HG03469 (cell line): ENCODE data around the gene NPAS2.

Experiments
- ATAC-seq: cut with Tn5 transposase; IDR thresholded peaks from one replicate; pipeline ENCODE4 v1.9.1; 2021; ENCODE audit warnings: mild to moderate bottlenecking, moderate library complexity, moderate number of reproducible peaks; ENCODE audit not compliant: unreplicated experiment

The NPAS2 gene

GRCh38 chr2:100853909-100854810 is 34.2 kb downstream of the NPAS2 start:
- ATAC-seq: no peak

- no peak for ATAC-seq
These were observed 35.1 kb downstream of the NPAS2 start for GRCh38 chr2:100855084-100855483.

- ATAC-seq: no peak
These were observed 35.7 kb downstream of the NPAS2 start for GRCh38 chr2:100855606-100856005.

- ATAC-seq: no peak
These were observed 36.8 kb downstream of the NPAS2 start for GRCh38 chr2:100856732-100857131.

- ATAC-seq: no peak
These were observed 37.4 kb downstream of the NPAS2 start for GRCh38 chr2:100857341-100857740.

GRCh38 chr2:100857915-100858314 is 38.0 kb downstream of the NPAS2 start:
- no peak for ATAC-seq

- no peak for ATAC-seq
These were observed 40.0 kb downstream of the NPAS2 start for GRCh38 chr2:100859902-100860301.

- ATAC-seq: no peak
These were observed 41.4 kb downstream of the NPAS2 start for GRCh38 chr2:100861340-100861739.

GRCh38 chr2:100862081-100862480 is 42.1 kb downstream of the NPAS2 start:
- no peak for ATAC-seq

GRCh38 chr2:100865816-100866460 is 46.0 kb downstream of the NPAS2 start:
- ATAC-seq: no peak

GRCh38 chr2:100868083-100868482 is 48.1 kb downstream of the NPAS2 start:
- no peak for ATAC-seq

GRCh38 chr2:100869120-100869519 is 49.2 kb downstream of the NPAS2 start:
- ATAC-seq: no peak

GRCh38 chr2:100870652-100871531 is 51.0 kb downstream of the NPAS2 start:
- no peak for ATAC-seq

- ATAC-seq: no peak
These were observed 55.7 kb downstream of the NPAS2 start for GRCh38 chr2:100875516-100876230.

GRCh38 chr2:100876231-100876860 is 56.4 kb downstream of the NPAS2 start:
- no peak for ATAC-seq

GRCh38 chr2:100877555-100877954 is 57.6 kb downstream of the NPAS2 start:
- ATAC-seq: no peak

GRCh38 chr2:100878000-100878791 is 58.3 kb downstream of the NPAS2 start:
- no peak for ATAC-seq

- ATAC-seq: no peak
These were observed 59.4 kb downstream of the NPAS2 start for GRCh38 chr2:100879296-100879695.

- ATAC-seq: no peak
These were observed 60.1 kb downstream of the NPAS2 start for GRCh38 chr2:100880036-100880435.
